T1000 (cell line): ENCODE measurements around the gene ARCN1.

Experiments
- DNase-seq: peaks from one replicate; lab custom pipeline; 2025; ENCODE audit warnings: mixed read lengths; lab: John Stamatoyannopoulos, UW

Gene ARCN1

GRCh38 chr11:118639899-118640298, 67.7 kb downstream of the ARCN1 start:
- no peak for DNase-seq

DNA sequence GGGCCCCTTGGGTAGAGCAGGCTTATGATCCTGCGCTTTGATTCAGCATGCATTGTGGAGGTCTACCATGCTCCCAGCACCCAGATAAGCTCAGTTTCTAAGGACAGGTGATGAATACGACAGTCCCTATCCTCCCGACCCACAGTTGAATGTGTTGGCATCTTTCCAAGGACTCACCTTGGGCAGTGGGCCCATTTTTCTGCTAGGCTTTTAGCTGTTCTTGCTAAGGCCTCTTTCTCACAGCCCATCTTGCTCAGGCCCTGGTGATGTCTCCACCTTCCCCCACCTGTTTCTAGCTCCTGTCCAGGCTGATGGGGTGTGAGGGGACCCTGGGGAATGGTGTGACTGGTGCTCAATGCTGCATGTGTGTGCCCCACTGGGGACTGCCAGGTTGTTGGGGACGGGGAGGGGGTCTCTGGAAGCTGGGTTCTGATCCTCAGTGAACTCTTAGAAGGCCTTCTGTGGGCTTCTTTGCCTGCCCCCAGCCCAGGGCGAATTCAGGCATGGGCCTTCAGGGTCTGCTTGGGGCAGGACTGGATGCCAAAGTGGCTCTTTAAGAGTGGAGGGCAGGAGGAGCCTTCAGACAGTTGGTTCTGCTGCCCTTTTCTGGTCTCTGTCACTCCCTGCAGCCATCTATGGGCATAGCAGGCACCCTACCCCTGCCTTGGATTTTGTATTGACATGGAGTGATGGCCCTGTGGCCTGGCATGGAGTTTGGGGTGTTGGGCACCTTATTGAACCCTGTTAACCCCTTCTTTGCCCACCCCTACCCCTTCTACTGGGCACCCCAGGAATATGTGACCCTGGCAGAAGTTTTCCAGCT, 68.3 kb downstream of the ARCN1 start:
- no peak for DNase-seq

GRCh38 chr11:118641397-118642019, 69.3 kb downstream of the ARCN1 start:
- no peak for DNase-seq

DNA sequence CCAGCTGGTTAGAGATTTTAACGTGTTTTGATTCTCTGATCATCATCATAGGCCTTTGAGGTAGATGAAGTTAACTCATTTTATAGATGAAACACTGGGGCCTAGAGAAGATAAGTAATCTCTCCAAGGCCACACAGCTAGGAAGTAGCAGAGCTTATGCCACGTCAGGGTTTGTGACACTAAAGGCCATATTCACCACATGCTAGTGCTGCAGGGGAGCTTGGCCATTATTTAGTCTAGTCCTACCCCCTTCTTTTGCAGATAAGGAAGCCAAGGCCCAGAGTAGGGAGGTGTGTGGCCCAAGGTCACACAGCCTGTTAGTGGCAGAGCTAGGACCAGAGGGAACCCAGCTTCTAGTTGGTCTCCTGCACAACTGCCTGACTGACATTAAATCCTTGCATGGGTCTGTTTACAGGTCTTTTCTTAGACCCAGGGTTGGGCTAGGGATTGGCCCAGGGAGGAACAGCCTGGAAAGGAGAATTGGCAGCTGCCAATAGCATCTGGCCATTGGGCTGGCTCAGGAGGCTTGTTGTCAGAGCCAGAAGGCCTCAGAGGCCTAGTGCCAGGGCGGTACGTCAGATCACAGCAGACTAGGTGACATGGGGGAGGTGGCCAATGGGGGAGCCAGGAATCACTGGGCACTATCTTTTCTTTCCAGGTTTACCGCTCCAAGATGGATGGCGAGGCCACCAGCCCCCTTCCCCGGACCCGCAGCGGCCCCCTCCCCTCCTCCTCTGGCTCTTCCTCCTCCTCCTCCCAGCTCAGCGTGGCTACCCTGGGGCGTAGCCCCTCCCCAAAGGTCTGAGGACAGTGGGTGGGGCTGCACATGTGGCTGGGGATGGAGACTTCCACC, 71.2 kb downstream of the ARCN1 start:
- DNase-seq = no peak

GRCh38 chr11:118643995-118644345, 71.8 kb downstream of the ARCN1 start:
- DNase-seq = no peak

DNA sequence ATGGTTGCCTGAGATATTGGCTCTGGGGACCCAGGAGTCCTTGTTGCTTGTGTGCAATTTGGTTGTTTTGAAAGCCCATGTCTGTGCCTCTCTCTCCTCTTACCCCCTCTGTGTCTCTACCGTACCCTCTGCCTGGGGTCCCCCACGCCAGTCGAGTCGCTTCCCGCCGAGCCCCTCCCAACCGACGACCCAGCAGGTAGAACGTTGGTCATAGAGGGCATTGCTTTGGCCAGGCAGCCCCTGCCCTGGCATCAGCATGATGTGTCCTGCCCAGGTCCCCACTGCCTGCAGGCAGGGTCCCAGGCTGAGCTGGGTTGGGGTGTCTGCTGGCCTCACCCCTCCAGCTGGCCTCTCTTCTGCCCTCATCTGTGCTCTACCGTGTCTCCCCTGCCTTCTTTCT, 72.3 kb downstream of the ARCN1 start:
- no peak for DNase-seq

GRCh38 chr11:118645066-118645715, 73.0 kb downstream of the ARCN1 start:
- DNase-seq = no peak

GRCh38 chr11:118646393-118646792, 74.2 kb downstream of the ARCN1 start:
- DNase-seq = no peak

- DNase-seq = no peak
These were observed 76.1 kb downstream of the ARCN1 start for GRCh38 chr11:118648291-118648690.

- DNase-seq = no peak
These were observed 77.7 kb downstream of the ARCN1 start for GRCh38 chr11:118649941-118650340.

DNA sequence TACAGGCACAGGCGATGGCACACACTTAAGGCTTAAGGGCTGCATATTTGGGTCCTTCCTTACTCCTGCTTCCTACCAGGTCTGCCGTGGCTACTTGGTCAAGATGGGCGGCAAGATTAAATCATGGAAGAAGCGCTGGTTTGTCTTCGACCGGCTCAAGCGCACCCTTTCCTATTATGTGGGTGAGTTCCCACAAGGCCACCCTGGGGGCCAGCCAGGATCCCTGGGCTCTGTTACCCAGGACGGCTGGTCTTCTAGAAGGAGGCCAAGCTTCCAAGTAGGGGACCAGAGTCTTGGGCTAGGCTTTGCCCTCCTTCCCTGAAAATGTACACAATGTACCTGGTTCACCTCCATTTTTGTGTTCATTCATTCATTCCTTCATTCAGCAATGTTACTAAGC, 78.2 kb downstream of the ARCN1 start:
- no peak for DNase-seq

DNA sequence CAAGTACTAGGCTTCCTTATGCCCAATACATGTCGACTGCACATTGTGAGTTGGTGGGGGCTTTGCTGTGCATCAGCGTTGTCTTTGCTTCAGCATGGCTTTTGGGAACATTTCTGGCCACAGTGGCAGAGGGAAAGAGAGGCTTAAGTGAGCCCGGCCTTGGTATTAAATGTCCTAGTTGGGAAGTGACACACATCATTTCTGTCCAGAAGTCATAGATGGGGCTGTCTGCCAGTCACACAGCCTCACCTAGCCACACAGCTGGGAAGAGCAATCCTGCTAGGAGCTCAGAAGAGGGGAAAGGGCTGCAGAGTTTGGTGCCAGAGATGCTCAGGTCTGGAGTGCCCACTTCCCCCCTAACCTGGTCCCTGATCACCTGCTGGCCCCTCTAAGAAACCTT, 79.6 kb downstream of the ARCN1 start:
- DNase-seq = no peak
